Lower lobe of right lung (tissue), 2 donors: ENCODE measurements around the gene PLOD2. TPM values are rescaled to one million over a fixed set of nuclear protein-coding genes. Genes with fewer than 3 reads are reported as not detected.

Source experiments
- ATAC-seq, 2 donors: fragments of 200-7000 bp; cut with Tn5 transposase; one replicate each; pipeline ENCODE4 v1.9.1; 2020 to 2022; ENCODE audit warnings: mild to moderate bottlenecking in 2 of 2, moderate library complexity in 2 of 2
- DNase-seq: peaks from one replicate; pipeline ENCODE4 v3.0.0-alpha.2; 2020
- H3K27ac ChIP-seq: fragments of 200-600 bp; one replicate; pipeline ENCODE4 v1.8.0; 2022
- H3K27me3 ChIP-seq: fragments of 200-600 bp; one replicate; pipeline ENCODE4 v1.8.0; 2022; ENCODE audit warnings: low read depth
- H3K36me3 ChIP-seq: fragments of 200-600 bp; one replicate; pipeline ENCODE4 v1.8.0; 2022; ENCODE audit warnings: mild to moderate bottlenecking
- H3K4me1 ChIP-seq: fragments of 200-600 bp; one replicate; pipeline ENCODE4 v1.8.0; 2022
- H3K4me3 ChIP-seq: fragments of 200-600 bp; one replicate; pipeline ENCODE4 v1.8.0; 2022; ENCODE audit warnings: mild to moderate bottlenecking
- H3K9me3 ChIP-seq: fragments of 200-600 bp; one replicate; pipeline ENCODE4 v1.8.0; 2022
- intact Hi-C: fragments of 100-400 bp; cut with DNase I; formaldehyde crosslinking; loops from one replicate; pipeline ENCODE4 v1.11.0; 2022
- total RNA-seq: library from RNA; stranded (reverse); fragmentation: NEBNext Ultra II Directional; extraction: Animal tissue kit (Norgen Biotek cat#: 25700); gene quantifications from one replicate; pipeline ENCODE4 v1.2.1, GENCODE V29; 2021
- TF ChIP-seq, protein P1 (sequence below): fragments of 200-600 bp; IDR thresholded peaks from one replicate; pipeline ENCODE4 v1.8.0; 2022; ENCODE audit warnings: antibody characterized with exemption, mild to moderate bottlenecking
- donor health status: DM: no; HTN: yes; CAD: no; lungs with severe emphysema.

Gene PLOD2
- total RNA-seq, 1 donor from 2014 or later: 17.9 TPM

DNA sequence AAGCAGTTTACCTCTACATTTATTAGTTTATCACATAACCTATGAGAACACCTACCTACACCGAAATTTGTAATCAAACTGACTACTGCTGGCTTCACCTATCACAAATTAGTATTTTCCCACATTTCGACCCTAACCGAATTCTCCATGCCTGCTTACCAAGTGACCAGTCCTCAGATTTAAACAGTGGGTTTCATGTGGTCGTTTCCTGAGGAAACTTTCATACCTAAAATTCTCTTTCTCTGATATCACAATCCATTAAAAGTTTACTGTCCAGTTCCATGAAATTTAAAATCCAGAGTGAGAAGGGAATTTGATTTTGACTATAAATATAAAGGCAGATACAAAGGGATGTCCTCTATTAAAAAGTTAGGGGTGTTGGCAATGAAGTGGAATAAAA lies 1.9 kb downstream of the PLOD2 start:
- peaks cover 25% of the 10 kb centered on the region for H3K4me1 ChIP-seq
- no peaks in the 10 kb centered on the region for H3K36me3 ChIP-seq
- TF ChIP-seq, protein P1, sequence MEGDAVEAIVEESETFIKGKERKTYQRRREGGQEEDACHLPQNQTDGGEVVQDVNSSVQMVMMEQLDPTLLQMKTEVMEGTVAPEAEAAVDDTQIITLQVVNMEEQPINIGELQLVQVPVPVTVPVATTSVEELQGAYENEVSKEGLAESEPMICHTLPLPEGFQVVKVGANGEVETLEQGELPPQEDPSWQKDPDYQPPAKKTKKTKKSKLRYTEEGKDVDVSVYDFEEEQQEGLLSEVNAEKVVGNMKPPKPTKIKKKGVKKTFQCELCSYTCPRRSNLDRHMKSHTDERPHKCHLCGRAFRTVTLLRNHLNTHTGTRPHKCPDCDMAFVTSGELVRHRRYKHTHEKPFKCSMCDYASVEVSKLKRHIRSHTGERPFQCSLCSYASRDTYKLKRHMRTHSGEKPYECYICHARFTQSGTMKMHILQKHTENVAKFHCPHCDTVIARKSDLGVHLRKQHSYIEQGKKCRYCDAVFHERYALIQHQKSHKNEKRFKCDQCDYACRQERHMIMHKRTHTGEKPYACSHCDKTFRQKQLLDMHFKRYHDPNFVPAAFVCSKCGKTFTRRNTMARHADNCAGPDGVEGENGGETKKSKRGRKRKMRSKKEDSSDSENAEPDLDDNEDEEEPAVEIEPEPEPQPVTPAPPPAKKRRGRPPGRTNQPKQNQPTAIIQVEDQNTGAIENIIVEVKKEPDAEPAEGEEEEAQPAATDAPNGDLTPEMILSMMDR: no peak
- H3K9me3 ChIP-seq: no peaks in the 10 kb centered on the region
- ATAC-seq: no peak
- H3K27ac ChIP-seq: peak overlapping the region; percentile 94
- H3K4me3 ChIP-seq: peak overlapping the region; percentile 84
- H3K27me3 ChIP-seq: no peaks in the 10 kb centered on the region
- DNase-seq: no peak
- intact Hi-C loops: no loop called here

DNA sequence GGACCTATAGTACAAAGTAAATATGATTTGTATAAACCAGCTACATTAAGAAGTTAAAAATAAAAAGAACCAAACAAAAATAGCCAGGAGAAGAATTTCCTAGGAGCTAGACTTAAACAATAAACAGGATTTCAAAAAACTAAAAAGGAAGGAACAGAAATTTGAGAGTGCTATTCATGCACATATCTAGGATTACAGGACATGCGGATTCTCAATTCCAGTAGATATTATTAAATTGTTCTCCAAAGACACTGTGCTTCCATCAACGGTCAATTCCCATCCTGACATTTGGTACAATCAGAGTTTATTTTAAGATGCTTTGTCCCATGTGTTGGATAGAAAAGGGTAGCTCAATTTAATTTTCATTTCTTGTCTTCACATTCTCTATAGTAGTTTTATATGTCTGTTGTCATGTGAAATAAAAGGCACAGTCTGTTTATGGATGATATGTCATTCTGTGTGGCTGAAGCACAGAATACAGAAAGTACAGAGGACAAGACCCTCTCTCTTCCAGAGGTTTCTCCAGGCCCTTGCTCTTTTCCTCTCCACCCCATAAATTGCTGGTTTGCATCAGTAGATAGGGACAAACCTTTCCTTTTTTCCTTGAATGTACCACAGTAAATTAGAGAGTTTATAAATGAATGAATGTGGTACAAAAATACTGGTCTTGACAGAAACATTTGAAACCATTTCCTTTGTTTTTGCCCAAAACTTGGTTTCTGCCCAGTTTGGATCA lies 3.5 kb downstream of the PLOD2 start:
- peaks cover 22% of the 10 kb centered on the region for H3K4me1 ChIP-seq
- no peak overlapping the region for H3K4me3 ChIP-seq
- DNase-seq (no peak), ATAC-seq (no peak)
- no peaks in the 10 kb centered on the region for H3K27me3 ChIP-seq
- intact Hi-C loops: no loop called here
- peak overlapping the region; percentile 38 for H3K27ac ChIP-seq
- H3K9me3 ChIP-seq: no peaks in the 10 kb centered on the region
- H3K36me3 ChIP-seq: no peaks in the 10 kb centered on the region
- TF ChIP-seq, protein P1: no peak

DNA sequence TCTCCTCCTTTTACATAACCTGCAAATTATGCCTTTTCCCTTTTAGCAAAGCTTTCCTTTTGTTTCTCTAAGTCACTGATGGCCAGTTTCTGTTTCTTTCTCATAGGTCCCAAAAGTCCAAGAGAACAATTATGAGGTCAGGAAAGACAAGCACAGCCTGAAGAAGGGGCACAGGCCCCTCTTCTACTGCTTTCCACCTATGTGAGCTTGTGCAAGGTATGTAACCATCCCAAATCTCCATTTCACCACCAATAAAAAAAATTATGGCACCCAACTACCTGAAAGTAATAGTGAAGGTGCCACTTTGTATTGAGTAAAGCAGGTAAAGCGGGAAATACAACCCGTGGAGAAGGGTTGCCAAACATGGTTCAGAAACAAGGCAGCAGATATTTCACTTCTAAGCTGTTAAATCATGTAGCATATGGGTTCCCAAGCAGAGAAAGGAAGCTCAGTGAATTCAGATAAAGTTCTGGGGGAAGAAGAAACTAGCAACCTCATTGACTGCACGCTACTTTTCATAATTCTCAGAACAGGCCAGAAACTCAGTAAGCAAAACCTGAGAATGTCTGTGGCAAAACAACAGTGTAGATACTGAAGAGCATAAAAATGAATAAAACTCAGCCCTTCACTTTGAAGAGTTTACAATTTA lies 4.2 kb downstream of the PLOD2 start:
- Histone ChIP-seq H3K9me3 (no peaks in the 10 kb centered on the region), H3K4me3 (peak overlapping the region; percentile 24), H3K36me3 (no peaks in the 10 kb centered on the region), H3K4me1 (peaks cover 15% of the 10 kb centered on the region), H3K27ac (peak overlapping the region; percentile 38), H3K27me3 (no peaks in the 10 kb centered on the region)
- intact Hi-C loops: no loop called here
- ATAC-seq (no peak), DNase-seq (no peak)
- TF ChIP-seq, protein P1: no peak

- no peaks in the 10 kb centered on the region for H3K36me3 ChIP-seq
- peaks cover 11% of the 10 kb centered on the region for H3K4me1 ChIP-seq
- intact Hi-C loops: no loop called here
- TF ChIP-seq, protein P1: no peak
- ATAC-seq: no peak
- H3K27ac ChIP-seq: peak overlapping the region; percentile 38
- H3K4me3 ChIP-seq: no peak overlapping the region
- H3K9me3 ChIP-seq: no peaks in the 10 kb centered on the region
- no peaks in the 10 kb centered on the region for H3K27me3 ChIP-seq
- no peak for DNase-seq
Observed at GRCh38 chr3:146156095-146156494, 4.9 kb downstream of the PLOD2 start.

DNA sequence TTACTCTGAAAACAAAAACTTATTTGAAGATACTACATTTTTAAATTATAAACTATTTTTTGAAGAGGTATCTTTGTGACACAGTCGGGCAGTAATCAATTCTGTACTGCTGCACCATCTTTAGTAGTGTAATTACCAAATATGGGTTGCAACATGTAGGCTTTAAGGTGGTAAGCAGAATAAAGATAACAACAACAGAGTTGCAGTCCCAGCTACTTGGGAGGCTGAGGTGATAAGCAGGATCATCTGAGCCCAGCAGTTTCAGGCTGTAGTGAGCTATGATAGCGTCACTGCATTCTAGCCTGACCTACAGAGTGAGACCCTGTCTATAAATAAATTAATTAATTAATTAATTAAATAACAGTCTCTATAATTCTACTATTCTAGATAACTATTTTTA lies 6.0 kb downstream of the PLOD2 start:
- TF ChIP-seq, protein P1: no peak
- Histone ChIP-seq H3K4me3 (no peak overlapping the region), H3K27me3 (no peaks in the 10 kb centered on the region), H3K4me1 (peaks cover 11% of the 10 kb centered on the region), H3K27ac (no peak overlapping the region), H3K9me3 (no peaks in the 10 kb centered on the region), H3K36me3 (no peaks in the 10 kb centered on the region)
- no peak for ATAC-seq
- intact Hi-C loops: no loop called here
- DNase-seq: no peak
